Omental fat pad (tissue), 4 donors: Measurements from ENCODE around the gene GJD4. TPM values are rescaled to one million over a fixed set of nuclear protein-coding genes. Genes with fewer than 3 reads are reported as not detected.

Source experiments
- ATAC-seq: fragments of 150-250 bp; one replicate; pipeline ENCODE4 v1.9.1; 2016; ENCODE audit warnings: mild to moderate bottlenecking, moderate library complexity; ENCODE audit not compliant: low FRiP score
- DNase-seq: peaks from one replicate; pipeline ENCODE4 v3.0.0-alpha.2; 2019; ENCODE audit warnings: low spot score
- CTCF ChIP-seq, 3 donors: fragments of 450-650 bp; IDR thresholded peaks; one replicate each; pipeline ENCODE4 v1.5.1; 2016 to 2017; ENCODE audit warnings: antibody characterized with exemption in 3 of 3, mild to moderate bottlenecking in 3 of 3, moderate library complexity in 2 of 3
- total RNA-seq, 4 donors: library from RNA; depleted of rRNA; stranded (reverse); fragments of >200 nt; gene quantifications; one replicate each; pipeline ENCODE4 v1.1.0, GENCODE V29; 2016

The GJD4 gene
- total RNA-seq, 4 donors from 2014 or later = not detected

- ATAC-seq (no peak), DNase-seq (no peak)
- TF ChIP-seq CTCF (IDR thresholded peaks at IDR 0.05) = no peak
These were observed 6.8 kb upstream of the GJD4 start for GRCh38 chr10:35598379-35598778.

GRCh38 chr10:35600193-35600592, 4.9 kb upstream of the GJD4 start:
- TF ChIP-seq CTCF (IDR thresholded peaks at IDR 0.05) = no peak
- DNase-seq (no peak), ATAC-seq (no peak)

GRCh38 chr10:35606430-35606829, 1.3 kb downstream of the GJD4 start:
- ATAC-seq (no peak), DNase-seq (no peak)
- TF ChIP-seq CTCF (IDR thresholded peaks at IDR 0.05) = no peak

- peak; percentile 41 for ATAC-seq
- no peak for TF ChIP-seq CTCF (IDR thresholded peaks at IDR 0.05)
- no peak for DNase-seq
These were observed 2.6 kb downstream of the GJD4 start for GRCh38 chr10:35607475-35608327.

- DNase-seq (no peak), ATAC-seq (no peak)
- no peak for TF ChIP-seq CTCF (IDR thresholded peaks at IDR 0.05)
These were observed 3.2 kb downstream of the GJD4 start for GRCh38 chr10:35608328-35608672.

GRCh38 chr10:35611750-35612149, 6.6 kb downstream of the GJD4 start:
- no peak for TF ChIP-seq CTCF (IDR thresholded peaks at IDR 0.05)
- ATAC-seq (no peak), DNase-seq (no peak)
